GM18507 (cell line): Measurements from ENCODE around the gene MSMP.

ENCODE experiments used
- DNase-seq: peaks from one replicate; pipeline ENCODE4 v3.0.0; 2011; ENCODE audit warnings: low read depth; ENCODE audit not compliant: insufficient read length; ENCODE audit errors: extremely low spot score
- FAIRE-seq: peaks from 2 replicates; lab custom pipeline; 2011; peaks lifted over from hg19 to GRCh38; lab: Jason Lieb, UNC

MSMP gene, protein sequence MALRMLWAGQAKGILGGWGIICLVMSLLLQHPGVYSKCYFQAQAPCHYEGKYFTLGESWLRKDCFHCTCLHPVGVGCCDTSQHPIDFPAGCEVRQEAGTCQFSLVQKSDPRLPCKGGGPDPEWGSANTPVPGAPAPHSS

DNA sequence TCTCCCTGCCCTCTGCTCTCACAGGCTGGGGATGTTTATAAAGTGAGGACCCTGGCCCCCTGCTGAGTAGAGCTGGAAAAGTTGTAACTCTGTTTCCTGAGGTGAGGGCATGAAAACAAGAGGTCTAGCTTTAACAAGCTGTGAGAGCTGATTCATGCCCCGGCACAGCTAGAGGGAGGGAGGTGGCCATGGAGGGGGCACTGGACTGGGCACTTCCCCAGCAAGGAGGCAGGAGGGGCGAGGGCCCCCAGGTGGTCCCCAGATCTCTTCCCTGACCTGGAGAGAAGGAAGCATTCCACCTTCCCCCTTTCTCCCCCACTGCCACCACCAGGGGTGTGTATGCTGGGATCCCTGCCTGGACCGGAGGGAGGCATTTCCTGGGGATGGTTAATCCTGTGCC, at the start of gene MSMP:
TSS of gene MSMP (minus strand) at position 13 of the 400 bp plus-strand sequence. CDS start 147 bp downstream, outside the sequence.
- DNase-seq (no peak), FAIRE-seq (no peak)

- FAIRE-seq, result no peak
- no peak for DNase-seq
Observed at GRCh38 chr9:35801328-35802128, 47.5 kb upstream of the MSMP start.

- DNase-seq, result no peak
- no peak for FAIRE-seq
Observed at GRCh38 chr9:35800530-35800929, 46.5 kb upstream of the MSMP start.

DNA sequence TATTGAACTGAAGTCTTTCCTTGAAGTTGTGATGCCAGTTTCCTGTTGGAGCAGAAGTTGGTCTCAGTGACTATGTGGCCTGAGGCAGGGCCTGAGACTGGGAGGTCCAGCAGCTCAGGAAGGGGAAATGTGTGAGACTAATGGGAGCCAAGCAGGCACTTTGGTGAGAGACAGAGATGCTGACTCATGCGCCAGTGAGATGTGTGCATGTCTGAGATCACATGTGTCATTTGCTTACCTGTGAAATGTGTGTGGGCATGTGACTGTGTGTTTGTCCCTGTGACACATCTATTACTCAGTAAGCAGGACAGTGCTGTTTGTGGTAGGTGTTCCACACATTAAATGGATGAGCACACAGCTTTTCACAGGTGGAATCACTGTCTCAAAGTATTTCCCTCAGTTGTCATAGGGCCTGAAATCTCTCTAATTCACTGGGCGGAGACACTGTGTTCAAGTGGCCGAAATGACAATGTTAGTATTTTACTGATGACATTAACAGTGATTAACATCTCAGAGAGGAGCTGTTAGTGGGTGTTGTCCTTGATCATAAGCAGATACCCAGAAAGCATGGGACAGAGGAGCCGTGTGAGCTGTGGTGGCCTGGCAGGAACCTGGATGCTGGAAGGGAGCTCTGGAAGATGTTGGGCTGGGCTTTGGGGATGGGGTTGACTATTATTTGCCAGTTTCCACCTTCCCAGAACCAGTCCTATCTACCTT, 44.7 kb upstream of the MSMP start:
- no peak for DNase-seq
- peak; percentile 47 for FAIRE-seq

DNA sequence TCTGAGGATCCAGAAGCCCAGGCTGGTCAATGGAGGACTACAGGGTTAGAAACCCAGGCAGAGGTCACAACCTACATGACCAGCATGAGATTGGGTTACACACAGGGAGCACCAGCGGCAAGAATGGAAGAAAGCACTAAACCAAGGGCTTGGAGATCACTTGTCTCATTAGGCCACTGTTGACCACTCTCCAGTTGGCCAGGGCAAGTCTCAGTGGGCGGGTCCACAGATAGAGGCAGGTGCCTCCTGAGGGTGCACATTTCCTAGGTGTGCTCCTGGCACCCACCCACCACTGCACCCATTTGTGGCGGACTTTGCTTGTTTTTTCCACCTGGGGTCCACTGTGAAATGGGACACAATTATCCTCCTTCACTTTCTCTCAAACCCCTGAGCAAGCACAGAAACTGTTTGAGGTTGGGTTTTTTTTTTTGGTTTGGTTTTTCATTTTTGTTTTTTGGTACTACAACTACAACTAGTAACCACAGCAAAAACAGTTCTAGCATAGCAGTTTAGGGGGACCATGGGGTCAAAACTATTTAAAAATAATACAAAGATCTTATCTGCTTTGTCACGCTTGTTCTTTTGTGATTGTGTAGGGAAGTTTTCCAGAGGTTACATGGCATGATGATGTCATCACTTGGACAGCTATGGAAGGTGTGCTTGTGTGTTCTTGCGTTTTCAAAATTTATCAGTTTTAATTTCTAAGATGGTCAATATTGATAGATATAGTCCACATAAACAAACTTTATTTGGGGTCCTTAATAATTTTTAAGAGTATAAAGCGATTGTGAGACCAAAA, 43.4 kb upstream of the MSMP start:
- no peak for FAIRE-seq

DNA sequence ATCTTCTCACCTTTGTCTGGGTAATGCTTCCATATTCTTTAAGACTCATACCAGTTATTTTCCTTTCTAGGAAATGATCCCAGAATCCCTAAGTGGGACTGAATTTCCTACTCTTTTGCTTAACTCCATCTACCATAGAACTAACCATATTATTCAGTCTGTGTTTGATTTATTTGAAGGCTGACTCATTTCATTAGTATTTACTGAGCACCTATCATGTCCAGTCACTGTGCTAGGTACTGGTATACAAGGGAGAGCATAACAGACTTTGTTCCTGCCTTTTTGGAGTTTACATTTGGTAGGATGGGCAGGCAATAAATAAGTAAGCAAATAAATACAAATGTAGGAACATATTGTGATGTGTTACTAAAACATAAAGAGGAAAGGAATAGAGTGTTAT, 41.6 kb upstream of the MSMP start:
- DNase-seq (no peak), FAIRE-seq (no peak)

More for the DNA sequence above, 43.4 kb upstream of the MSMP start:
- no peak for DNase-seq

DNA sequence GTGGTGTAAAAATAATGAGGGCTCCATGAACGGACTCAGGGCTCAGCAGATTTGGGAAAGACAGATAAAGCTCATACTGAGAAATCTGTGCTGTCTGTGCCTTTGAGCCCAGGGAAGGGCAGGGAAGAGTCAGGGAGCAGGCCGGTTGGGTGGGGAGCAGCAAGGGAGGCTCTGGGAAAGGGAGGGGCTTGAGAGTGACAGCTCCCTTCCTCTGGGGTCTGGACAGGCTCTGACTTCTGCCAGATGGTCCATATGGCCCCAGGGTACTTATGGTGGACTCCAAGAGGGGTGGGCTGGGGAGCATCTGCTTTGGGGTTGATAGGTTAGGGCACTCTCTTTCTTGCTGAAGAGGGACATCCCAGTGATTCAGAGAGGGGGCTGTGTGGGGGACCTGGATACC, 39.4 kb upstream of the MSMP start:
- DNase-seq (no peak), FAIRE-seq (no peak)

DNA sequence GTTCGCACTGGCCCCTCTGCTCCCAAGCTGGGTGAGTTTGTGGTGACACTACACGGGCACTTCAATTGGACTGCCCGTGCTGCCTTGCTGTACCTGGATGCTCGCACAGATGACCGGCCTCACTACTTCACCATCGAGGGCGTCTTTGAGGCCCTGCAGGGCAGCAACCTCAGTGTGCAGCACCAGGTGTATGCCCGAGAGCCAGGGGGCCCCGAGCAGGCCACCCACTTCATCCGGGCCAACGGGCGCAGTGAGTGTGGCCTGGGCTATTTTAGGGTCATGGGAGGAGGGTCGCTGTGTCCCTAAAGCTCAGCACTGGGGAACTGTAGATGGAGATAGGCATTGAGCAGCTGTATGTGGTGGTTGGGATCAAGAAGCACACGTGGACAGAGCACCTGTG, 38.8 kb upstream of the MSMP start:
- FAIRE-seq, result no peak
- DNase-seq, result no peak

DNA sequence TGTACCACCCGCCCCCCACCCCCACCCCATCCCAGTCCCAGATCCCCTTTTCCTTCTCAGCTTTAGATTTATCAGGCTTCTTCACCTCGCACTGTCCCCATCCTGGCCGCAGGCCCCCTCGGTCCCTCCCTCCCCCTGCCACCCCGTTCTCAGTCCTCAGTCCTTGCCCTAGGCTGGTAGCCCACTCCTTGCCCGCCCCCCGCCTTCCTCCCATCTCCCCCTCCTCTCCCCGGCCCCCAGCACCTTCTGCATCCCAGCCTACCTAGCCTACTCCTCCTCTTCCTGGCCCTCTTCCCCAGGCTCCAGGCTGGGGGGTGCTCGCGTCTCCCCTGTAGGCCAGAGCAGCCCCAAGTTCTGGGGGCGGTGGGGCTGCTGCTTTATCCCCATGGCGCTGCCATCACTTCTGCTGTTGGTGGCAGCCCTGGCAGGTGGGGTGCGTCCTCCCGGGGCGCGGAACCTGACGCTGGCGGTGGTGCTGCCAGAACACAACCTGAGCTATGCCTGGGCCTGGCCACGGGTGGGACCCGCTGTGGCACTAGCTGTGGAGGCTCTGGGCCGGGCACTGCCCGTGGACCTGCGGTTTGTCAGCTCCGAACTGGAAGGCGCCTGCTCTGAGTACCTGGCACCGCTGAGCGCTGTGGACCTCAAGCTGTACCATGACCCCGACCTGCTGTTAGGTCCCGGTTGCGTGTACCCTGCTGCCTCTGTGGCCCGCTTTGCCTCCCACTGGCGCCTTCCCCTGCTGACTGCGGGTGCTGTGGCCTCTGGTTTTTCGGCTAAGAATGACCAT, 38.1 kb upstream of the MSMP start:
- no peak for DNase-seq

DNA sequence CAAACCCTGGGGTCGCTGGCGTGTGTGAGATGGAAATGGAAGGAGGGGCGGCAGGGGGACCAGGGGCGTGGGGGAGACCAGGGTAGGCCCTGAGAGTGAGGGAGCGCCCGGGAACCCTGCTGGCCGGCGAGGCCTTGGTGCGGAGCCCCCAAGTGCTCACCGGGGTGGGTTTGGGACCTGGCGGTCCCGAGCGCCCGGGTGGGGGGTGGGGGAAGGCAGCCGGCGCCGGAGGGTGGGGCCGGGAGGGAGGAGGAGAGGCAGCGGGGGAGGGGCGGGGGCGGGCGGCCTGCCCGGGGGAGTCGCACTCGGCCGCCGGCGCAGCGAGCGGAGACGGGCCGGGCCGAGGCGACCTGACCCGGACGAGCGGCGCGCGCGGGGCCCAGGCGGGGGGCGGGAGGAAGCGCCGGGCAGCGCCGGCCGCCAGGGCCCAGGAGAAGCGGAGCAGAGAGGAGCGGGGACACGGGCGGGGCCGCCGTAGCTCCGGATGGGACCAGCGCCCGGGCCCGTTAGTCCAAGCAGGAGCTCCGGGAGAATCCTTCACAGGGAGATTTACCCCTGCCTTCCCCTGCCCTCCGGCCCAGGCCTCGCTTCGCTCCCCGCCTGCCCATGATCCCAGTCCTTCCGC, 37.3 kb upstream of the MSMP start, which contains the start of gene NPR2:
TSS of gene NPR2 (plus strand) at position 295 of the 625 bp plus-strand sequence. CDS start 818 bp downstream, outside the sequence.
- no peak for DNase-seq
- FAIRE-seq, result no peak

More for the DNA sequence above, 38.1 kb upstream of the MSMP start:
- FAIRE-seq, result no peak

DNA sequence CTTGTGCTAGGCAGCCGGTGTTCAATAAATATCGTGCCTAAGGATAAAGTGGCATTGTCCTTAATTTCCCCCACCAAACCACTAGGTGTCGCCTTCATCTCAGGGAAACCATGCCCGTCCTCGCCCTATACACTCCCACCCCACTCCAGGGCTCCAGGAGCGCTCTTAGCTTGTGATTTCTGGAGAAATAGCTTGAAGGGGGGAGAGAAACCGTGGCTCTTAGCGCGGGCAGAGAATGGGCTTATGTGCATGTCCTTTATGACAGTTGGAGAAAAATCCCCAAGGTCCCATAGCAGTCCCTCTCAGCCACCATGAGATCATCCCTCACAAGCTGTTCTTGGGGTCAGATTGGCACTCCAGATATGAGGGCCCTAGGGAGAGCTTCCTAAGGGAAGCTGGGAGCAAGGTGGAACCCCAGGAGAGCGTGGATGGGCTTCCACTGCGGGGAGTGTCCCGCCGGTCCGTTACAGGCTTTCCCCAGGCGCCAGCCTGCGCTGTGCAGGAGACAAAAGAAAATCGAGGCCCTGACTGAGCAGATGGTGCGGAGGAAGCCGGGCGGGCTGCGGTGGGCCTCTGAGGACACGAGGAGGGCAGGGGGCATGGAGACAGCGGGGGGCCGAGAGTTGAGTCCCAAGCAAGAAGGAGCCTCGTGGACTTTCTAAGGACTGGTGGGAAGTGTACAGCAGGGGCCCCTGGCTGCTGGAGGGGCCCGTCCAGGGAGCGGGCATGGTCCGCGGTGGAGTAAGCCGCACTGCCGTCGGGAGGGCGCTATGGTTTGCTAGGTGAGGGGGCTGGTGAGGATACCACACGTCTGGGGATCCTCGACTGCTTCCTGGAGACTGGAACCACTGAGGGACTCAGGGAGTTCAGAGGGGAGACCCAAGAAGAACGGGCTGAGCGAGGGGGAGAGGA, 36.6 kb upstream of the MSMP start:
- peak; percentile 83 for FAIRE-seq
- DNase-seq, result peak; percentile 60

- no peak for DNase-seq
- no peak for FAIRE-seq
Observed at GRCh38 chr9:35790025-35790384, 35.9 kb upstream of the MSMP start.

GRCh38 chr9:35789541-35789940, 35.5 kb upstream of the MSMP start:
- DNase-seq (no peak), FAIRE-seq (no peak)

- FAIRE-seq (peak; percentile 5), DNase-seq (no peak)
Observed at GRCh38 chr9:35783418-35783817, 29.3 kb upstream of the MSMP start.

- no peak for DNase-seq
- no peak for FAIRE-seq
Observed at GRCh38 chr9:35781066-35781465, 27.0 kb upstream of the MSMP start.

DNA sequence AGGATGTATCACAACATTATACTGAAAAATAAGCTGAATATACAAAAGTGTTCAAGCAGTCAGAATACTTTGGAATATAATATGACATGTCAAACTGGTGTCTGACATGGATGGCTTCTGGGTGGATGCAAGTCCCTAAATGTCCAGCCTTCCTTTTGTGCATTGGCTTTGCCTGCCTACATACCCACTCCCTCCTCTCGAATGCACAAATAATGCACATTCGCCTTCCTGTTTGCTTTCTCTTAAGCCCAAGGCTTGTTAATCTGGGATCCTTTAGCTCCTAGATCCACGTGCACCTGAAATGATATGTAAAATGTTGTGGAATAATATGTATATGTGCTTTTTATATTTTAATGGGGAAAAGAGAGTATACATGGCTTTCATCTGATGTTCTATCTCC, 24.4 kb upstream of the MSMP start:
- DNase-seq (no peak), FAIRE-seq (no peak)

GRCh38 chr9:35776018-35776417, 21.9 kb upstream of the MSMP start:
- no peak for DNase-seq
- no peak for FAIRE-seq
